A673 (cell line): Measurements from ENCODE around the gene ITCH. TPM values are rescaled to one million over a fixed set of nuclear protein-coding genes. Genes with fewer than 3 reads are reported as not detected.
A peak's percentile ranks its signal among the peaks of the same experiment; 100 is the strongest.

Experiments used
- BruUV-seq: library from RNA; stranded (reverse); fragments of 400-500 nt; replicated peaks from 2 replicates; lab custom pipeline; 2021; lab: Mats Ljungman, UMichigan
- CTCF ChIA-PET: fragments of 300-600 bp; sonication (Branson Sonifier 250); formaldehyde crosslinking; loops from one replicate; lab custom pipeline; 2022; ENCODE audit warnings: antibody characterized with exemption; lab: Charles Lee
- POLR2A ChIA-PET: fragments of 300-600 bp; sonication (Branson Sonifier 250); formaldehyde crosslinking; loops from one replicate; lab custom pipeline; 2022; ENCODE audit warnings: antibody characterized with exemption; ENCODE audit not compliant: low non-redundant PET; lab: Charles Lee
- DNase-seq: peaks from one replicate; pipeline ENCODE4 v3.0.0-alpha.2; 2015; ENCODE audit warnings: low spot score
- H3K27ac ChIP-seq: fragments of 200-600 bp; sonication (generic); 2 replicates; pipeline ENCODE4 v1.5.1; 2016; ENCODE audit warnings: mixed run types, low read depth, mild to moderate bottlenecking, mixed read lengths, antibody characterized with exemption, low read length; ENCODE audit not compliant: poor library complexity, severe bottlenecking
- H3K27me3 ChIP-seq: fragments of 200-600 bp; sonication (generic); replicated peaks from 2 replicates; pipeline ENCODE4 v1.6.1; 2017; ENCODE audit warnings: mixed run types, low read depth, mild to moderate bottlenecking, mixed read lengths, antibody characterized with exemption, low read length; ENCODE audit not compliant: insufficient read depth, poor library complexity
- H3K36me3 ChIP-seq: fragments of 200-600 bp; sonication (generic); 2 replicates; pipeline ENCODE4 v1.6.1; 2016; ENCODE audit warnings: mixed run types, mild to moderate bottlenecking, mixed read lengths, antibody characterized with exemption, low read length; ENCODE audit not compliant: insufficient read depth, poor library complexity, severe bottlenecking
- H3K4me1 ChIP-seq: fragments of 200-600 bp; sonication (generic); 2 replicates; pipeline ENCODE4 v1.6.1; 2017; ENCODE audit warnings: mixed run types, mild to moderate bottlenecking, mixed read lengths, antibody characterized with exemption, low read length; ENCODE audit not compliant: insufficient read depth, poor library complexity, severe bottlenecking
- H3K4me3 ChIP-seq: fragments of 200-600 bp; sonication (generic); 2 replicates; pipeline ENCODE4 v1.5.1; 2016; ENCODE audit warnings: low read depth, mixed run types, mild to moderate bottlenecking, mixed read lengths, low read length; ENCODE audit not compliant: poor library complexity, severe bottlenecking
- H3K9me3 ChIP-seq: fragments of 200-600 bp; sonication (generic); 2 replicates; pipeline ENCODE4 v1.6.1; 2016; ENCODE audit warnings: mixed run types, low read depth, mild to moderate bottlenecking, mixed read lengths, antibody characterized with exemption, low read length; ENCODE audit not compliant: poor library complexity, severe bottlenecking
- CTCF ChIP-seq: fragments of 300-800, 200-600 bp; sonication (generic); conservative IDR thresholded peaks from 2 replicates; pipeline ENCODE4 v1.5.1; 2017; ENCODE audit warnings: low read depth, mild to moderate bottlenecking, antibody characterized with exemption, low read length, moderate library complexity, mixed read lengths
- EZH2 ChIP-seq: fragments of 200-600 bp; sonication (generic); IDR thresholded peaks from 2 replicates; pipeline ENCODE4 v1.6.1; 2017; ENCODE audit warnings: borderline replicate concordance, low read depth, mild to moderate bottlenecking, mixed read lengths, antibody characterized with exemption, low read length; ENCODE audit not compliant: poor library complexity, severe bottlenecking
- intact Hi-C: fragments of 100-400 bp; cut with micrococcal nuclease; formaldehyde crosslinking; loops from one replicate; pipeline ENCODE4 v1.10.0; 2022; ENCODE audit not compliant: unreplicated experiment
- total RNA-seq: library from RNA; stranded (reverse); gene quantifications from 2 replicates; pipeline ENCODE4 v1.2.3, GENCODE V29; 2021

Gene ITCH
- total RNA-seq, 1 experiment from 2014 or later, result 56.2 TPM

DNA sequence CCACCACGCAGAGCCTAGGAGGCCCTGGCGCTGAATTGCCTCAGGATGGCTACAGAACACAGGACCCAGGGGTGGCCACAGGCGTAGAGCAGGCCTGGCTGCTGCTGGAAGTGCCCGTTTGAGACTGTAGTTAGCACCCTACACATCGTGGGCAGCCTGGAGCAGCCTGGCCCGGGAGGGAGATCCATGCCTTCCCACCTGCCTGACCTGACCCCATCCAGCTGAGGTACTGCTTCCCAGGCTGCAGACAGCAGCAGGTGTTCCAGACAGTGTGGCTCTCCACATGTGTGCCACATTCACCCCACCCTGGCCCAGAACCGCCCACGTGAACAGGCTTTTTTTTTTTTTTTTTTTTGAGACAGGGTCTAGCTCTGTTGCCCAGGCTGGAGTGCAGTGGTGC, 174.6 kb downstream of the ITCH start:
- Histone ChIP-seq H3K27ac (no peak overlapping the region), H3K27me3 (no peaks in the 10 kb centered on the region), H3K4me3 (no peak overlapping the region), H3K4me1 (no peaks in the 10 kb centered on the region), H3K9me3 (no peaks in the 10 kb centered on the region), H3K36me3 (peaks cover 53% of the 10 kb centered on the region)
- TF ChIP-seq CTCF (no peak), EZH2 (no peak)
- ChIA-PET CTCF (interaction anchor here (0.7 kb wide), 1 partner anchor 232 kb away, joined by 4 read pairs; no protein-coding TSS in a partner anchor), POLR2A (no interaction called here)
- intact Hi-C loops, result loop anchor here (5.0 kb wide), 2 partner anchors 170 to 230 kb away; no protein-coding TSS in a partner anchor
- no TSS peak for BruUV-seq
- no peak for DNase-seq

DNA sequence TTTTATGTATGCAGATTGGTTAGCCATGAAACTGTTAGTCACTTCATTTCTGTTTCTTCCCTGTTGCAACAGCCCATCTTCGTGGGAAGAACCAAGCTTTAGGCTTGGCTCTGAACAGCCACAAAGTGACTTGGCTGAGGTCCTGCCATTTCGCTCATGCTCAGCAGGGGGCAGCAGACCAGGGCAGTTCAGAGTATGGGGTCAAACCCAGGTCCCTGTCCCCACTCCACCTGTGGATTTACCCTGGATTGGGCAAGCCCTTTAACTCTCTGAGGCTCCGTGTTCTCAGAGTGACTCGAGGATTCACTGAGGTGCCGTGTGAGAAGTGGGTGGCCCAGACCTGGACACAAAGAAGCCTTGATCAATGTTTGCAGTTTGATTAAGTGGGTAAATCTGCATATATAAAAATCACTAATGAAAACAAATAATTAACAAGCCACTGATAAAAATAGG, 175.6 kb downstream of the ITCH start:
- H3K4me3 ChIP-seq, result no peak overlapping the region
- intact Hi-C loops, result loop anchor here (5.0 kb wide), 2 partner anchors 169 to 229 kb away; no protein-coding TSS in a partner anchor
- DNase-seq, result peak; percentile 45

GRCh38 chr20:34539756-34540155, 176.7 kb downstream of the ITCH start:
- BruUV-seq, result no TSS peak
- Histone ChIP-seq H3K27me3 (no peaks in the 10 kb centered on the region), H3K9me3 (no peaks in the 10 kb centered on the region), H3K4me3 (no peak overlapping the region), H3K27ac (no peak overlapping the region), H3K36me3 (peaks cover 41% of the 10 kb centered on the region), H3K4me1 (no peaks in the 10 kb centered on the region)
- CTCF ChIA-PET, result interaction anchor here (0.6 to 0.7 kb wide), 2 partner anchors 47 to 128 kb away, joined by 3 to 4 read pairs; no protein-coding TSS in a partner anchor
- intact Hi-C loops, result loop anchor here (5.0 kb wide), 2 partner anchors 168 to 228 kb away; no protein-coding TSS in a partner anchor
- no peak for DNase-seq
- POLR2A ChIA-PET, result no interaction called here
- no peak for TF ChIP-seq EZH2
- no peak for TF ChIP-seq CTCF

More for the DNA sequence above, 175.6 kb downstream of the ITCH start:
- Histone ChIP-seq H3K27ac (no peak overlapping the region), H3K36me3 (peaks cover 48% of the 10 kb centered on the region), H3K4me1 (no peaks in the 10 kb centered on the region), H3K9me3 (no peaks in the 10 kb centered on the region), H3K27me3 (no peaks in the 10 kb centered on the region)
- ChIA-PET POLR2A (no interaction called here), CTCF (interaction anchor here (0.6 to 0.7 kb wide), 2 partner anchors 16 to 231 kb away, joined by 3 read pairs; no protein-coding TSS in a partner anchor)
- peak; percentile 67 for TF ChIP-seq CTCF
- TF ChIP-seq EZH2, result no peak
- no TSS peak for BruUV-seq
